GM21619 (cell line): ENCODE results near the gene HOXA5.

Experiments used
- ATAC-seq: cut with Tn5 transposase; IDR thresholded peaks from one replicate; pipeline ENCODE4 v1.9.1; 2021; ENCODE audit not compliant: unreplicated experiment

The HOXA5 gene

DNA sequence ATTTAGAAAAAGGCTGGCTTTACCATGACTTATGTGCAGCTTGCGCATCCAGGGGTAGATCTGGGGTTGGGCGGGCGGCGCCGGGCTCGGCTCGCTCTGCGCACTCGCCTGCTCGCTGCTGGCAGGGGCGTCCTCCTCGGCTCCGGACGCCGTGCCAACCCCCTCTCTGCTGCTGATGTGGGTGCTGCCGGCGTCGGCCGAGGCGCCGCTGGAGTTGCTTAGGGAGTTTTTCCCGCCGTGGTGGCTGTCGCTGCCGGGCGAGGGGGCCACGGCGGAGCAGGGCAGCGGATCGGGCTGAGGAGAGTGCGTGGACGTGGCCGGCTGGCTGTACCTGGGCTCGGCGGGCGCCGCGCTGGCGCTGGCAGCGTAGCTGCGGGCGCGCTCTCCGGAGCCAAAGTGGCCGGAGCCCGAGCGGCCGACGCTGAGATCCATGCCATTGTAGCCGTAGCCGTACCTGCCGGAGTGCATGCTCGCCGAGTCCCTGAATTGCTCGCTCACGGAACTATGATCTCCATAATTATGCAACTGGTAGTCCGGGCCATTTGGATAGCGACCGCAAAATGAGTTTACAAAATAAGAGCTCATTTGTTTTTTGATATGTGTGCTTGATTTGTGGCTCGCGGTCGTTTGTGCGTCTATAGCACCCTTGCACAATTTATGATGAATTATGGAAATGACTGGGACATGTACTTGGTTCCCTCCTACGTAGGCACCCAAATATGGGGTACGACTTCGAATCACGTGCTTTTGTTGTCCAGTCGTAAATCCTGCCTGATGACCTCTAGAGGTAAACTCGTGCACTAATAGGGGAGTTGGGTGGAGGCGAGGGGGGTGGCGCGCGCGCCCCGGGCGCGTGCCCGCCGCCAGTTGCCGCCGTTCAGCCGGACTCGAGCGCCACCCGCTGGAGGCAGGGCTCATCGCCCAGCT, at the start of gene HOXA5:
HOXA5 (minus strand) TSS at position 659 of the 927 bp plus-strand sequence; CDS start at position 585, 74 bp downstream.
- ATAC-seq, result no peak

DNA sequence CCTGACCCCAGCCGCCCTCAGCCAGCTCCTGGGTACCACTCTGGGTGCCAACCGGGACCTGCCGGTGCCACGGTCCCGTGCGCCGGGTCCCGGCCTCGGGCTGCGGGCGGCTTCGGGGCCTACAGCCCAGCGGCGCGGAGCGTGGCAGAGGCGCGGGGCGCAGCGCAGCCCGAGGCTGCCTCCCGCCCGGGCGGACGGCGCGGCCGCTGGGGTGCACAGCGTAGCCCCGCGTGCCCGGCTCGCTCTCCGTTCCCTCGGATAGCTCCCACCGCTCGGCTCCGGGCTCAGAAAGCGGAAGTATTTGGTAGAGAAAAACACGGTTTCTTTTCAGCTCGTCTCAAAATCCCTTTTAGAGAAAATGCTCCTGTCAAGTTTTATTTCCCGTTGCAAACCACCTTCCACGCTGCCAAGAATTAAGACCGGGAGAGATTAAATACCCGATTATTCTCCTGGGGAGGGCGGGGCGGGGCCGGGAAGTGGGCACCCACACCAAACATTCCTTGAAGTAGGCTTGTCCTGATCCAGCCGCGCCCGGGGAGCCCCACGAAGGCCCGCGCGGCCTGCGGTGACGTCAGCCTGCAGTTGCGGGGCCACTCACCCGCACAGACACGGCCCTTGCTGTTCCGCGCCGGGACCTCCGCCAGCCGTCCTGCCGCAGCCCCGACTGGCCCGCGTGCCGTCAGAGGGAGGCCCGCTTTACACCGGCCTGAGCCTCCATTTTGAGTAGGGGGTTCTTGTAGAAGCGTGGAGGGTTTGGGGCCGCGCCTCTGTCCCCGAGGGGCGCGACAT, 49.3 kb upstream of the HOXA5 start:
- no peak for ATAC-seq

GRCh38 chr7:27191833-27192545, 48.5 kb upstream of the HOXA5 start:
- no peak for ATAC-seq

GRCh38 chr7:27191161-27191731, 47.8 kb upstream of the HOXA5 start:
- no peak for ATAC-seq

DNA sequence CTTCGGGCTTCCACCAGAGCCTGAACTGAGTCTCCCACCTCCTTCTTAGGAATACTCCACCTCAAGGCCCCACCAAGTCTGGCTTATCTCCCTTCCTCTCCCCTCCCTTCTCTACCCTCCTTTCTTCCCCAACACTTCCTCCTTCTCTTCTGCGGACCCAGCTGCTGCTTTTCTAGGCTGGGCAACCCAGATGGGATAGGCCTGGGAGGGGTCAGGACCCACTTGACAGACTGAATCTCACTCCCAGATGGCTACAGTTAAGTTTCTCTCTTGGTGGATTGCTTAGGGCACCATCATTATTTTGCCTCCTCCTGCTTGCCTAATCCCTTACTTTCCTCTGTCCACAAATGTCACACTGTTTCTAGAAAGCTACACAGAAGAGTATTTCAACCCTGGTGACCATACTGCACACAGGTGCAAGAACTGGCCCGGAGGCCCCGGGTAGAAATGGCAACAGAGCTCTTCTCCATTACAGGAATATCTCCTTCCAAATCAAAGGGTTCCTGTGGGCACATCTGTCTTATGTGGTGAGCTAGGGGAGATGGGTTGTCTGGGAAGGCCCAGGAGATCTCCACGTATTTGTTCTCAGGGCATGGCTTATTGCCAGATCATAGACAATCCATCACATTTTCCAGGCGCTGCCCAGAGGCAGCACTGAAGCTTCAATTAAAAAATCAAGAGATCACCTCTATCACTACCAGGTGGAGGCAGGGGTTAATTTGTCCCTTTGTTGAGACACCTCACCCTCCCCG, 46.7 kb upstream of the HOXA5 start:
- no peak for ATAC-seq

GRCh38 chr7:27189295-27189996, 46.0 kb upstream of the HOXA5 start:
- ATAC-seq, result no peak

DNA sequence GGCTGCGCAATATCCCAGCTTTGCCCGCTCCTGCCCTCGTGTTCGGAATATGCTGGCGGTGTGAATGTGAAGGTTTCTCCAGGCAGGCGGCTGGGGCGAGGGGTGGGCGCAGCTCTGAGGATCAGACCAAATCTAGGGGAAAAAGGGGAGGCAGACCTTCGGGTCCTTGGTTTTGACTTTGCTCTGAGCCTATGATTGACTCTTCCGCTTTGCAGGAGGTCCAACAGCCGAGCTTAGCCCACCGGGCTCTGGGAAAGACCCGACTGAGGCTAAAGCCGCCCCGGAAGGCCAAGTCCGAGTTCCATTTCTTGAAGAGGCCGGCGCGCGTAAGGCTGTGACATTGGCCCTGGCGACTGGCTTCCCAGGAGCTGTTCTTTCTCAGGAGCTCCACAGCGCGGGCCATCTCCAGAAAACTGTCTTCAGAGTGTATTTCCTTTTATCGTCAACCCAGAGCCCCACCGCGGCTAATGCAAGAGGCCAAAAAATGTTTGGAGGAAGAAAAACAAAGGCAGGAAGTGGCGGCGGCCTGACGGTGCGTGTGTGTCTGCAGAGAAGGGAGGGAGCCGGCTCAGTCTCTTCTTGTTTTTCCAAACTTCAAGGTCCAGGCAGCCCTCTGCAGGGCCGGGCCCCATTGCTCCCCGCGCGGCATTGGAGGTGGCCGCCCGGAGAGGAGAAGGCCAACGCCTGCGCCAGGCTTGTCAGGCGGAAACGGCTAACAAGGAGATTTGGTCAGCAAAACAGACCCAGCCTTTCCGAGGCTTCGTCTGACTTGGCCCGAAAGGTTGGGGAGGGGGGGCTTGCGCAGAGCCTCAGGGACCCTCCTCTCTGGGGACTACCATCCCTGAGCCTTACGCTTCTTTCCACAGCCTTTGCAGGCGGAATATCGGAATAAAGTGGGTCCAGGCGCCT, 45.2 kb upstream of the HOXA5 start:
- no peak for ATAC-seq

DNA sequence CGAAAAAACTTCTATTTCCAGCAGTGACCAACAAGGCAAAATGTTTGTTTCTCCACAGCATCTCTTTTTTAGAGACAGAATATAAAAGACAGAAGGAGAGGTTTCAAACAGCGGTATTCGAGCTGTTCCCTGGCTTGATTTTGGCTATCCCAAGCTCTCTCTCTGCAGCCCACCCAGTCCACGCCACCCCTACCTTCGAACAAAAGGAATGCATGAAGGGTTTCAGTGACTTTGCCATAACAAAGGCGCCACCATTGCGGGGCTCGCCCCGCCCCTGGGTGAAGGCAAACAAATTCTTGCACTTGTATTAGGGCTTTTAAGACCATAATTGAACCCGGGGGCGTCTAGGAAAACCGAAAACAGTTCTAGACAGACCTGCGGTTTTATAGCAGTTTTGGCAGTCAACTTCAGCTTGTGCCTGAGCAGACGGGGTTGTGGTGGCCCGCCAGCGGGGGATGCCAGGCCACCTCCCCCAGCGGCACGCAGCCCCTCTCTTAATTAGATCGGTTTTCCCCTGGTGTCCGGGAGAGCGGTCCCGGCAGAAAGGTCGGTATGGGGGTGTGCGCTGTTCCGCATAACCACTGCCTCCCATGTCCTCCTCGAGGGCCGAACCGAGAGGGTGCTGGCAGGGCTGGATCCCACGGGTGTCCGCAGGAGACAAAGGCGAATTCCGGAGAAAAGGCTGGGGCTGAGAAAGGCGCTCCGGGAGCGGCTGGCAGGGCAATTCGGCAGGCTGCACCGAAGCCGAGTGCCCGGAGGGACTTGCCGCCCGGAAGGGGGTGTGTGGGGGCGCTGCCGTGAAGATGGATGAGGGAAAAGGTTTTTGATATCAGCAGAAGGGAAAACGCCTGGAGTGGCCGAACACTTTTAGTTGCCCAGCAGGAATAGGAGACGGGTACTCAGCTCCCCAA, 44.2 kb upstream of the HOXA5 start:
- no peak for ATAC-seq

DNA sequence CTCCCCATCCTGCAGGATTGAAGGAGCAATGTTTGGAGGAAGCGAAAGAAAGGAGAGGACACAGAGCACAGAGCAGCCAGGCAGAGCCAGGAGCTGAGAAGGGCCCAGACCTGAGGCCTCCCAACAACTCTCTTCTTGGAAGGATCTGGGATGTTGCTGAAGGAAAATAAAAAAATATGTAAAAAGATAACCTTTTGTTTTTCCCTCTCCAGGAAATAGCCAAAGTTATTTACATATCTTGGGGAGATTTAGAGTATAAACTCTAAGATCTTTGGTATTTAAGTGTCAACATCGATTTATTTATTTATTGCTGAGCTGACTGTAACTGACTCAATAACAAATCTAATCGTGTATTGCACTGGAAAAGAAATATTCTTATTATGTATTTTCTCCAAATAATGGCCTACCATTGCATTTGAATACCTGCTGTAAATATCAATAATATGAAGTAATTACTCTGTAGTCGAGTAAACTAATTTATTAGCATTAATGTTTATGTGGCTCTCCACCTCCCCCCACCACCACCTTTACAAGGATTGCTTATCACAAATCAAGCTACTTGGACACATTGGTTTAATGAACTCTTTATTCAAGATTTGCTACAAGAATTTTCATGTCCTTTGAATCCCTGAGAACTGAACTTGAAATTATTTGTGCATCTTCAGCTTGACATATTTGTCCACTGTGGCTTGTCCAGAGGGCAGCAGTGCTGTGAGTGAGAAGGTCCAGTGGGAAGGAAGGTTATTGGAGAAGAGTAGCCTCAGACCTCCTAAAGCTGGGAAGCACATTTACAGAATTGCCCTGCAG, 43.4 kb upstream of the HOXA5 start:
- ATAC-seq, result no peak

DNA sequence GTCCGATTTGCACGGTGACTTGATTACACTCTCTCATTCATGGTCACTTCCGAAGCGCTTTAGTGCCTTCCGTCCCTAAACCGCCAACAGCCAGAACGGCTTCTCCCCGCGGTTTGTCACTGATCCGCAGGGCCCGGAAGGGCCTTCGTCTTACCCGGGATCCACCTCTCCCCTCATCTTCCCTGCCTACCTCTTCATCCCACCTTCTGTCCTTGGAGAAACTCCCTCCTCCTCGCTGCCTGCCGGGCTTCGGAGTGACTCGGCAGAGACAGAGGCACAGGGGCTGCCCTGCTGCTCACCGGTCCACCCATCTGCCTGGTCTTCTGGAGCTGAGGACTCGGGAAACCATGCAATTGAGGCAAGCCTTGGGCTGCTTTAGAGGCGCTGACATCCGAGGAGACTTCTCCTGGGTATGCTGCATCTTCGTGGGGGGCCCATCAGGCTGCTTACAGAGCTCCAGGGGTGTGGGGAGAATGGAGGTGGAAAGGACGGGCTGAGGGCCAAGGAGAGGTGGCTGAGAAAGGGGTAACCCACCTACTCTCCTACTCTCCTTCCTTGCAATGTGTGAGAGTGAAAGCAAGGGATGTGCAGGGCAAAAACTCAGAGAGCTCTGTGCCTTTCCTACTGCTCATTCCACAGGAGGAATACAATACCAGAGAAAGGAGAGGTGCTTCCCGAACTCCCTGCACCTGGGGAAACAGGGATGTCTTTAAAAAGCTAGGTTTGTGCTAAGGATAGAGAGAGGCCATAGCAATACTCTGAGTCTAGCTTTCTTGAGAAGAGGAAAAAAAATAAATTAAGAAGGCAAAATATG, 42.6 kb upstream of the HOXA5 start:
- no peak for ATAC-seq

DNA sequence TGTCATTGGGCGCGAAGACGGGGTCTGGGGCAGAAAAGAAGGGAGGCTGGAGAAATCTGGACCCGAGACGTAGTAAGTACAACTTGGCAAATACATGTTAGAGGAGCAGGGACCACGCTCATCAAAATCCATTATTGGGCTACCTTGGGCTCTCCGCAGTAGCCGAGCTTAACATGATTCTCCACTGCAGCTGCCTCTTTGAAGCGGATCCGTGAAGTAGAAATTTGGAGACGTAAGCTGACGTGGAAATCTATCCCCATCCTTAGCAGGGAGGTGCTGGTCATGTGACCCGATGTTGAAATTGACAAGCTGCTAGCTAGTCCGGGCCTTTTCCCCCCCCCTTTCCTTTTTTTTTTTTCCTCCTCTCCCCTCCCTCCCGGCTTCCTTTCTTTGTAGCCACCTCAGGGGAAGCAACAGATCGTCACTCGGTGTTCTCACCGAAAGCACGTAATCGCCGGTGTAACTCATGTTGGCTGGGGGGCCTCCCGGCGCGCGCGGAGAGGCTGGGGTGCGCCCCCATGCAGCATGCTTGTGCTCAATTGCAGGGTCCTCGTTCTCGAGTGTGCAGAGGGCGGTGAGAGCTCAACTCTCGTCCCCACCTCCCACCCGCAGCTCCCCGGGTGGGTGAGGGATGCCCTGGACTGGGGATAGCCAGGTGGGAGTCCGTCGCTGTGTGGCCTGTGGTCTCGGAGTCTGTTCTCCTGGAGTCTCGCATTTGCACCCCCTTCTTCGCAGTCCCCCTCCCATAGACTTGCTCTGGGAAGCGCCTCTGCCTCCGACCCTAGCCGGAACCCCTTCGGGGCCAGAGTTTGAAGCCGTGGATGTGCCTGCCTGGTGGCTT, 41.8 kb upstream of the HOXA5 start, which contains the start of gene HOXA11:
HOXA11 (minus strand) TSS at position 220 of the 841 bp plus-strand sequence; CDS start at position 132, 88 bp downstream.
- no peak for ATAC-seq

GRCh38 chr7:27184337-27185012, 41.0 kb upstream of the HOXA5 start:
- no peak for ATAC-seq

DNA sequence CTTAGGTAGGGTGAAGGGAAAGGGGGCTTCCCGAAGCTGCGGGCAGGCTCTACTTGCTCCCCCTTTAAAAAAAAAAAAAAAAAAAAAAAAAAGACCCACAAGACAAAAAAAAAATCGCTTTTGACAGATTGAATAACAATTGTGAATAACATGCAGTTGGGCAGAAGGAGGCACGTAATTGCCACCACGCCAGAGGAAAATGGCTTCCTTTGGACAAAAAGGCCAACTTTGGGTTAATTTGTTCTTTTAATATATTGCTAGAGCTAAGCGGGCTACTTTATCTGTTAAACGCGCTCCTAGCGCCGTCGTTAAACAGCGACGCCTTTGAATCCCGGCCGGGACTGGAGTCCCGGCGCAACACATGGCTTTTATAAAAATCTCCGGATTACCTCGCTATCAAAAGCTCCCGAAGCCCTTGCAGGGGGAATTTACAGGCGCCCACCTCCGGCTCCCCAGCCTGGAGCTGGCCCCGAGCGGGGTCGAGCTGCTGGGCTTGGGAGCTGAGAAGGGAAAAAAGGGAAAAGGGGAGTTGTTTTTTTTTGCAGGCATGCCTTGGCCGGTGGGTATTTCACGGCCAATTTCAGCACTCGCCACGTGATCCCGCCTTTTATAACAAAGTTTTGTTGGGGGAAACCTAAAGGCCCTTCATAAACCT, 40.3 kb upstream of the HOXA5 start:
- ATAC-seq, result no peak
